ENCODE results near the gene HIVEP2. TPM values are rescaled to one million over a fixed set of nuclear protein-coding genes. Genes with fewer than 3 reads are reported as not detected.

Gene HIVEP2
- polyA plus RNA-seq, 3 donors from 2014 or later, result 0.13 to 4.6 (median 1.5) TPM

DNA sequence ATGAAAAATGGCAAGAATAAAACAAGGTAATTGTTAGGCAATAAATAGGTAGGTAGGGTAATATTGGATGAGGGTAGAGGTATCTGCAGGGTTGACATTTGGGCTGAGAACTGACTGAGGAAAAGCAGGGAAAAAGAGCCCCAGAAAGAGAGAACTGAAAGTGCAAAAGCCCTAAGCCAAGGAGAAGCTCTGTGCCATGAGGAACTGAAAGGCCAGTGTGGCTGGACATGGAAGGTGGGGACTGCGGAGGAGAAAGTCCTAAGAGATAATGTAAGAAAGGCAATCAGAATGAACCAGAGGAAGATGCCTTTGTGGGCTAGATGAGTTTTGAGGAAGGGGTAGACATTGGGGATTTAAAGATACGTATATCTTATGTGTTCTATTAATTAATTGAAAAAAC lies 9.9 kb upstream of the HIVEP2 start:
- H3K27me3 Mint-ChIP-seq (ENCODE audit: low read depth in 3 of 3), result peaks cover 0 to 1% (median 0%) of the 10 kb centered on the region in 3 donors
- no peaks in the 10 kb centered on the region for H3K4me1 Mint-ChIP-seq
- no peak for DNase-seq
- no peaks in the 10 kb centered on the region for H3K9me3 Mint-ChIP-seq
- no peak overlapping the region for H3K27ac Mint-ChIP-seq
- H3K36me3 Mint-ChIP-seq, result no peaks in the 10 kb centered on the region
- no peak overlapping the region for H3K4me3 Mint-ChIP-seq

- peak in 1 of 3 donors; percentile 31 for DNase-seq
- H3K27me3 Mint-ChIP-seq (ENCODE audit: low read depth in 3 of 3), result peaks cover 0 to 1% (median 0%) of the 10 kb centered on the region in 3 donors
- no peaks in the 10 kb centered on the region for H3K36me3 Mint-ChIP-seq
- H3K4me3 Mint-ChIP-seq, result no peak overlapping the region
- H3K4me1 Mint-ChIP-seq, result no peaks in the 10 kb centered on the region
- no peaks in the 10 kb centered on the region for H3K9me3 Mint-ChIP-seq
- H3K27ac Mint-ChIP-seq, result no peak overlapping the region
These were observed 8.6 kb upstream of the HIVEP2 start for GRCh38 chr6:142953373-142954273.

DNA sequence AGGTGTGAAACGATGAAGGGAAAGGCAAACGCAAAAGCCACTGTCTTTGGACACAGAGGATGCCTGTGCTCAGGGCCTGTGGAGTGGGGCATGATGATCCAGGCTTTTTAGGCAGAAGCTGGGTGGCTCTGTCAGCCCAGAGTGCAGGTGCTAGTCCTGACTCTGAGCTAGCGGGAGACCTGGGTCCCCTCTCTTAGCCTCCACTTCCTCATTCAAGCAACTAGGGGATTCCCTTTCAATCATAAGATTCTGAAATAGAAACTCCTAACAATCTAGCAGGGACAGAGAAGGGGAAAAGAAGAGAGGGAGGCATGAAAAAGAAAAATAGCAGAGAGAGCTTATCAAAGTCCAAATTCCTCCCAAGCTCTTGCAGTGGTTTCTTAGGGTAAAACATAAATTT lies 7.6 kb upstream of the HIVEP2 start:
- Mint-ChIP-seq H3K4me3 (no peak overlapping the region), H3K4me1 (peaks cover 5 to 8% of the 10 kb centered on the region in 2 donors), H3K9me3 (no peaks in the 10 kb centered on the region), H3K36me3 (no peaks in the 10 kb centered on the region), H3K27ac (peak overlapping the region in 1 of 6 donors; percentile 4), H3K27me3 (ENCODE audit: low read depth in 3 of 3) (peaks cover 0 to 3% (median under 1%) of the 10 kb centered on the region in 3 donors)
- no peak for DNase-seq

DNA sequence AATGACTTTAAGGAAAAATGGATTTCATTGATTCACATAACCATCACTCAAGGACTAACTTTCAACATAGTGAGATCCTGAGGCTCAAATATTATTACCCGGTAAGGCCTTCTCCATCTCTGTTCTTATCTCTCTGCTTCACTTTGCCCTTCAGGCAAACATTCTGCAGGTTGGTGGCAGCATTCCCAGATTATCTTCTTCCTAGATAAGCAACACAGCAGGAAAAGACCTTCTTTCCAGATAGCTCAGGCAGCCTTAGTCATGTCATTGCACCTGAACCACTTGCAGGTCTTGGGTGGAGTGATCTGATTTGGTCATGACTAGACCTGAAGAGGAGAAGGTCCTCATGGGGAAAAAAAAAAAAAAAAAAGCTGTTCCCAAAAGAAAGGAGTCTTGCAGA lies 5.3 kb upstream of the HIVEP2 start:
- Mint-ChIP-seq H3K27me3 (ENCODE audit: low read depth in 3 of 3) (peaks cover 9 to 23% (median 11%) of the 10 kb centered on the region in 3 donors), H3K27ac (peak overlapping the region in 1 of 6 donors; percentile 50), H3K4me3 (no peak overlapping the region), H3K9me3 (no peaks in the 10 kb centered on the region), H3K36me3 (no peaks in the 10 kb centered on the region), H3K4me1 (peaks cover 9% of the 10 kb centered on the region in 2 donors)
- no peak for DNase-seq

DNA sequence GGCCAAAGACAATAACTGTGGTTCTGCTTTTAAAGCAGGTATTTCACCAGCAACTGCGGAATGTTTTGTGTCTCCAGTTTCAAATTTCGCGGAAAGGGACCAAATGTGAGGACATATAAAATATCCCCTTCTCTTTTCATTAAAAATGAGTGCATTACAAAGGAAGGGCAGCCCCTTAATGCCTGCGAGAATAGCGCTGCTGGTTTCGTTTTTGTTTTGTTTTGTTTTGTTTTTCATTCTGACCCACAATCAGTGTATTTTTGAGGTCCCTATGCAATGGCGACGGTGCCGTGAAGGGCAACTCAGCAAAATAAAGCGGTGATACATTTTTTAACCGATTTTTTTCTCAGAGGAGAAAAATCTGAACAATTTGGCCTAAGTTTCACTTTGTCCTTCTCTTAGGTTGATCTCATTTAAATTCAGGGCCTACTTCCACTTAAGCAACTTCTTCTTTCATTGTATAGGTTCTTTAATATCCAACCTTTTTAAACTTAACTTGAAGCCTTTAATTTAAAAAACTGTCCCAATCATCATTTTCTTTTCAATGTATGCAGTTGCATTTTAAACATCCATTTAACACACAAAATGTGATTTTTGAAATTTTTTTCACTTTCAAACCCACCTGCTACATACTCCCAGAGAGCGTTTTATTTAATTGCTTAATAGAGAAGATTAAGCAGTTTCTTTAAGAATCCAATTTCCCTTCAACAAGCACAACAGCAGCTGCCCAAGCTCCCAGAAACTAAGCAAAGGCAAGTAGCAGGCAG lies 2.9 kb upstream of the HIVEP2 start:
- Mint-ChIP-seq H3K27ac (peak overlapping the region; percentile 94 to 100 (median 99)), H3K36me3 (peaks cover 0 to 4% (median 0%) of the 10 kb centered on the region in 3 donors), H3K9me3 (peaks cover 0 to 2% (median 0%) of the 10 kb centered on the region in 6 donors), H3K4me1 (peaks cover 26 to 28% of the 10 kb centered on the region in 2 donors), H3K27me3 (ENCODE audit: low read depth in 3 of 3) (peaks cover 25 to 38% (median 28%) of the 10 kb centered on the region in 3 donors), H3K4me3 (peak overlapping the region; percentile 90 to 98 (median 92))
- no peak for DNase-seq

GRCh38 chr6:142946924-142947713 lies 2.1 kb upstream of the HIVEP2 start:
- peak; percentile 84 to 87 (median 84) for DNase-seq
- Mint-ChIP-seq H3K27me3 (ENCODE audit: low read depth in 3 of 3) (peaks cover 25 to 37% (median 28%) of the 10 kb centered on the region in 3 donors), H3K27ac (peak overlapping the region; percentile 96 to 100 (median 99)), H3K9me3 (peaks cover 0 to 2% (median 0%) of the 10 kb centered on the region in 6 donors), H3K4me1 (peaks cover 34 to 36% of the 10 kb centered on the region in 2 donors), H3K36me3 (peaks cover 0 to 4% (median 0%) of the 10 kb centered on the region in 3 donors), H3K4me3 (peak overlapping the region; percentile 93 to 98 (median 96))

GRCh38 chr6:142946181-142946923 lies 1.4 kb upstream of the HIVEP2 start:
- peak; percentile 88 to 90 (median 88) for DNase-seq
- peaks cover 0 to 4% (median 0%) of the 10 kb centered on the region in 3 donors for H3K36me3 Mint-ChIP-seq
- peaks cover 25 to 37% (median 28%) of the 10 kb centered on the region in 3 donors for H3K27me3 Mint-ChIP-seq (ENCODE audit: low read depth in 3 of 3)
- H3K4me3 Mint-ChIP-seq, result peak overlapping the region; percentile 93 to 98 (median 96)
- H3K27ac Mint-ChIP-seq, result peak overlapping the region; percentile 96 to 100 (median 98)
- peaks cover 36 to 43% of the 10 kb centered on the region in 2 donors for H3K4me1 Mint-ChIP-seq
- peaks cover 0 to 2% (median 0%) of the 10 kb centered on the region in 6 donors for H3K9me3 Mint-ChIP-seq

GRCh38 chr6:142945446-142946180 lies 637 bp upstream of the HIVEP2 start:
- peak; percentile 54 to 60 (median 59) for DNase-seq
- Mint-ChIP-seq H3K4me1 (peaks cover 38 to 47% of the 10 kb centered on the region in 2 donors), H3K36me3 (peaks cover 0 to 4% (median 0%) of the 10 kb centered on the region in 3 donors), H3K27ac (peak overlapping the region; percentile 92 to 100 (median 98)), H3K9me3 (peaks cover 0 to 2% (median 0%) of the 10 kb centered on the region in 6 donors), H3K27me3 (ENCODE audit: low read depth in 3 of 3) (peaks cover 25 to 37% (median 28%) of the 10 kb centered on the region in 3 donors), H3K4me3 (peak overlapping the region; percentile 93 to 100 (median 98))

DNA sequence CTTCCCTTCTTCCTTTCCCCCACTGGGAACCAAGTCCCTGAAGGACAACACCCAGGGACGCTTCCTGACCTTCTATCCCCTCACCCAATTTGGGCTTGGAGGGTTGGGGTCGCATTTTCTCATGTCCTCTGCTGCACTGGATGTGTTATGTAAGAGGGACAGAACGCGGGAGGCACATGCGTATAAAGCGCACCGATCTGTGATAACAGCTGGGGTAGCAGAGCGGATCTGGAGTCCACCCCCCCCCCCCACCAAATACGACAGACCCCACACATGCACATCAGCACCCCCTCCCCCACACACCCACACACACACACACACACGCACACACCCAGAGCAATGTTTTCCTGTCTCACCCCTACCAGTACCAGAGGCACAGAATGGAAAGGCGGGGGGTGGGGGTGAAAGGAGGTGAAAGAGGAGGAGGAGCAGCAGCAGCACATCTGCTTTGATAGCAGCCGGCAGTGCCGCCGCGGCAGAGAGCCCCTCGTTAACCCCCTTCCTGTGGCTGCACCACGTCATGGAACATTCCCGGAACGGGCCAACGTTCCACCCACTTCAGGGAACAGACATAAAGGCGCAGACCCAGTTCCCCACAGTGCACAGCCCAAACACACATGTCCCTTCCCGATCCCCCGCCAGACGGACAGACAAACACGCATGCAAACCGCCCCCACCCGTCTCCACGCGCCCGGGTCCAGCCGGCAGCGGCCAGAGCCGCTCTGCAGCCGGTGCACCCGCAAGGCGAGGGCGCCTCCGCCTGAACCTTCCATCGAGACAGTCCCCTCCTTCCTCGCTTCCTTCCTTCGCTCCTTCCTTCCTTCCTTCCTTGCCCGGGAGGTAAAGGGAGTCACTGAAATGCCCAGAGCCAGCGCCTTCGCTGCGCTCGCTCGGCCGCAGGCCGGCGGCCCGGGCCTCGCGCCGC lies 590 bp downstream of the HIVEP2 start:
- Mint-ChIP-seq H3K27ac (peak overlapping the region; percentile 98 to 100 (median 100)), H3K36me3 (peaks cover 0 to 4% (median 0%) of the 10 kb centered on the region in 3 donors), H3K4me3 (peak overlapping the region; percentile 91 to 100 (median 98)), H3K4me1 (peaks cover 38 to 53% of the 10 kb centered on the region in 2 donors), H3K27me3 (ENCODE audit: low read depth in 3 of 3) (peaks cover 25 to 37% (median 28%) of the 10 kb centered on the region in 3 donors), H3K9me3 (peaks cover 0 to 2% (median 0%) of the 10 kb centered on the region in 6 donors)
- peak; percentile 83 to 86 (median 86) for DNase-seq

DNA sequence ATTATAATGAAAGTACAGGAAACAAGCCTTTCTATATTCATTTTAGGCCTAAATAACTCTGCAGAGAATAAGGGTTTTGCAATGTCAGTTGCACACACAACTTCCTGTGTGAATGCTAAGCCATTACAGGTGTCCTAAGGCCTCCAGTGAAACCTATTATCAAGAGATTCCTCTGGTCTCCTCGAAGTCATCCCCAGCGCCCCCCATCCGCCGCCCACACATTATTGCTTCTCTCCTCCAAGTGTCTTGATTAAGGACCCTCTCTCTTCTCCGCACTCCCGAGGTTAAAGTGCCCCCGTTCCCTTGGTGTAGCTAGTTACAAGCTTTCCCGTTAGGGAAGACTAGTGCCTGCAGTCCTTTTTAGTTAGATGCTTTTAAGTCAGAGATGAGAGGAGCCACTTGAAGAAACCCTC lies 1.3 kb downstream of the HIVEP2 start:
- DNase-seq, result peak; percentile 55 to 62 (median 60)
- Mint-ChIP-seq H3K27ac (peak overlapping the region; percentile 98 to 100 (median 100)), H3K27me3 (ENCODE audit: low read depth in 3 of 3) (peaks cover 25 to 37% (median 28%) of the 10 kb centered on the region in 3 donors), H3K4me3 (peak overlapping the region; percentile 91 to 100 (median 98)), H3K9me3 (peaks cover 0 to 2% (median 0%) of the 10 kb centered on the region in 6 donors), H3K4me1 (peaks cover 38 to 60% of the 10 kb centered on the region in 2 donors), H3K36me3 (peaks cover 0 to 4% (median 0%) of the 10 kb centered on the region in 3 donors)

GRCh38 chr6:142942805-142943227 lies 2.2 kb downstream of the HIVEP2 start:
- Mint-ChIP-seq H3K36me3 (peaks cover 0 to 4% (median 0%) of the 10 kb centered on the region in 3 donors), H3K4me1 (peaks cover 39 to 63% of the 10 kb centered on the region in 2 donors), H3K9me3 (peaks cover 0 to 2% (median 0%) of the 10 kb centered on the region in 6 donors), H3K27ac (peak overlapping the region; percentile 98 to 100 (median 100)), H3K27me3 (ENCODE audit: low read depth in 3 of 3) (peaks cover 25 to 37% (median 28%) of the 10 kb centered on the region in 3 donors), H3K4me3 (peak overlapping the region; percentile 91 to 100 (median 98))
- DNase-seq, result peak in 2 of 3 donors; percentile 26 to 28
